AG04450 (cell line): Measurements from ENCODE around the gene APELA. TPM values are rescaled to one million over a fixed set of nuclear protein-coding genes. Genes with fewer than 3 reads are reported as not detected.
"Not testable (repeated sequence)": the region's sequence is repeated elsewhere in the genome, so short reads cannot be mapped to it uniquely, and the experiment has no call there.

Experiments
- CTCF ChIA-PET: fragments of 300-600, 350-600 bp; formaldehyde crosslinking; extraction: SDS; loops from one replicate; lab custom pipeline; 2022; ENCODE audit warnings: antibody characterized with exemption, inconsistent platforms; lab: Charles Lee
- POLR2A ChIA-PET: fragments of 350-600 bp; formaldehyde crosslinking; extraction: SDS; loops from one replicate; lab custom pipeline; 2021; ENCODE audit warnings: antibody characterized with exemption, inconsistent platforms; lab: Yijun Ruan, JAX
- DNase-seq: peaks from one replicate; pipeline ENCODE4 v3.0.0-alpha.2; 2011; ENCODE audit warnings: low read depth, low spot score
- H3K27ac ChIP-seq: one replicate; pipeline ENCODE4 v1.5.1; 2012; ENCODE audit warnings: low read depth, low read length, control low read depth
- H3K27me3 ChIP-seq: one replicate; pipeline ENCODE4 v1.6.0; 2012; ENCODE audit warnings: low read length; ENCODE audit not compliant: control insufficient read depth, insufficient read depth
- H3K4me3 ChIP-seq: 2 replicates; pipeline ENCODE4 v1.5.1; 2011; ENCODE audit warnings: mild to moderate bottlenecking, low read depth, low read length, control low read depth
- H3K9me3 ChIP-seq: 2 replicates; pipeline ENCODE4 v1.5.1; 2012; ENCODE audit warnings: low read length; ENCODE audit not compliant: control insufficient read depth, insufficient read depth
- CTCF ChIP-seq: IDR thresholded peaks from 2 replicates; pipeline ENCODE4 v1.5.1; 2011; ENCODE audit warnings: low read depth, low read length, control low read depth, inconsistent platforms
- polyA plus RNA-seq: library from polyadenylated mRNA; depleted of rRNA; stranded (reverse); fragments of >200 nt; gene quantifications from 2 replicates; pipeline ENCODE4 v1.2.3, GENCODE V29; 2011

Gene APELA
- polyA plus RNA-seq, 1 experiment = not detected

GRCh38 chr4:164924670-164925238 lies 47.8 kb downstream of the APELA start:
- ChIA-PET CTCF (no interaction called here), POLR2A (no interaction called here)
- peaks cover 9% of the 10 kb centered on the region; the same call in 1 of the 2 replicates for H3K9me3 ChIP-seq
- no peak overlapping the region for H3K27ac ChIP-seq
- TF ChIP-seq CTCF = no peak
- no peak overlapping the region for H3K4me3 ChIP-seq
- no peaks in the 10 kb centered on the region for H3K27me3 ChIP-seq
- DNase-seq = no peak

GRCh38 chr4:164926301-164926700 lies 49.3 kb downstream of the APELA start:
- Histone ChIP-seq H3K9me3 (peaks cover 10% of the 10 kb centered on the region), H3K4me3 (no peak overlapping the region), H3K27me3 (no peaks in the 10 kb centered on the region), H3K27ac (no peak overlapping the region)
- no peak for TF ChIP-seq CTCF
- CTCF ChIA-PET = no interaction called here
- POLR2A ChIA-PET = no interaction called here
- DNase-seq = no peak

- DNase-seq, CTCF ChIA-PET, H3K9me3 ChIP-seq, H3K4me3 ChIP-seq, H3K27ac ChIP-seq, H3K27me3 ChIP-seq, POLR2A ChIA-PET: not testable (repeated sequence)
Measured at GRCh38 chr4:164927101-164927500, 50.1 kb downstream of the APELA start.

GRCh38 chr4:164930647-164931046 lies 53.7 kb downstream of the APELA start:
- H3K27ac ChIP-seq = no peak overlapping the region
- H3K27me3 ChIP-seq = no peaks in the 10 kb centered on the region
- H3K4me3 ChIP-seq = no peak overlapping the region
- no peak for DNase-seq
- ChIA-PET POLR2A (no interaction called here), CTCF (no interaction called here)
- H3K9me3 ChIP-seq = peaks cover 14% of the 10 kb centered on the region
- TF ChIP-seq CTCF = no peak

- DNase-seq = no peak
- Histone ChIP-seq H3K27me3 (no peaks in the 10 kb centered on the region), H3K27ac (no peak overlapping the region), H3K4me3 (no peak overlapping the region), H3K9me3 (peaks cover 14% of the 10 kb centered on the region)
- no peak for TF ChIP-seq CTCF
- POLR2A ChIA-PET = no interaction called here
- CTCF ChIA-PET = no interaction called here
Measured at GRCh38 chr4:164931551-164932324, 54.8 kb downstream of the APELA start.
